ENCODE measurements around the gene RAB1B. TPM values are rescaled to one million over a fixed set of nuclear protein-coding genes. Genes with fewer than 3 reads are reported as not detected.
"Not testable (repeated sequence)": the region's sequence is repeated elsewhere in the genome, so short reads cannot be mapped to it uniquely, and the experiment has no call there.

RAB1B gene
- total RNA-seq, 1 donor from 2014 or later: 115 TPM

DNA sequence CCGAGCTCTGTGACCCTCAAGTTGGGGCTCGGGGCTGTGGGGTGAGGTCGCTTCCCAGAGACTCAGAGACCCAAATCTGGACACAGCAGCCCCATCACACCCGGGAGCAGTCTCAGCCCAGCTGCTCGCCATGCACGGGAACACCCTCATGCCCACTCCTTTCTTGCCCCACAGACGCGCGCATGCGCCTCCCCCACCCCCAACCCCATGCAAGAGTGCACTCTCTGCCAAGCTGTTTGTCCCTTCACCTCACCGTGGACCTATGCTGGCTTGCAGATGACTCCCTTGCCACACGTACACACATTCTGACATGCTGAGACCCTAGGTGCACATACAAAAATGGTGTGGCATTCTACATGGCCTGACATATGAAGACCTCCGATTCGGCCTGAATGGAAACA lies 48.9 kb downstream of the RAB1B start:
- TF ChIP-seq, protein P1, sequence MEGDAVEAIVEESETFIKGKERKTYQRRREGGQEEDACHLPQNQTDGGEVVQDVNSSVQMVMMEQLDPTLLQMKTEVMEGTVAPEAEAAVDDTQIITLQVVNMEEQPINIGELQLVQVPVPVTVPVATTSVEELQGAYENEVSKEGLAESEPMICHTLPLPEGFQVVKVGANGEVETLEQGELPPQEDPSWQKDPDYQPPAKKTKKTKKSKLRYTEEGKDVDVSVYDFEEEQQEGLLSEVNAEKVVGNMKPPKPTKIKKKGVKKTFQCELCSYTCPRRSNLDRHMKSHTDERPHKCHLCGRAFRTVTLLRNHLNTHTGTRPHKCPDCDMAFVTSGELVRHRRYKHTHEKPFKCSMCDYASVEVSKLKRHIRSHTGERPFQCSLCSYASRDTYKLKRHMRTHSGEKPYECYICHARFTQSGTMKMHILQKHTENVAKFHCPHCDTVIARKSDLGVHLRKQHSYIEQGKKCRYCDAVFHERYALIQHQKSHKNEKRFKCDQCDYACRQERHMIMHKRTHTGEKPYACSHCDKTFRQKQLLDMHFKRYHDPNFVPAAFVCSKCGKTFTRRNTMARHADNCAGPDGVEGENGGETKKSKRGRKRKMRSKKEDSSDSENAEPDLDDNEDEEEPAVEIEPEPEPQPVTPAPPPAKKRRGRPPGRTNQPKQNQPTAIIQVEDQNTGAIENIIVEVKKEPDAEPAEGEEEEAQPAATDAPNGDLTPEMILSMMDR (IDR thresholded peaks at IDR 0.05): no peak
- Mint-ChIP-seq H3K27me3 (no peaks in the 10 kb centered on the region), H3K27ac (peak overlapping the region; percentile 90), H3K4me1 (peaks cover 48% of the 10 kb centered on the region), H3K9me3 (no peaks in the 10 kb centered on the region), H3K36me3 (ENCODE audit: low read depth) (no peaks in the 10 kb centered on the region), H3K4me3 (peak overlapping the region; percentile 74)
- ChIA-PET CTCF (no interaction called here), POLR2A (interaction anchor here (0.6 to 2.3 kb wide), 12 partner anchors 18 to 458 kb away, joined by 3 to 9 read pairs (median 4); partner anchors contain the start of genes RIN1, SF3B2 and YIF1A)
- ATAC-seq (ENCODE audit: low read depth) (peak; percentile 3), DNase-seq (peak; percentile 47)
- intact Hi-C loops (cut with micrococcal nuclease): no loop called here

DNA sequence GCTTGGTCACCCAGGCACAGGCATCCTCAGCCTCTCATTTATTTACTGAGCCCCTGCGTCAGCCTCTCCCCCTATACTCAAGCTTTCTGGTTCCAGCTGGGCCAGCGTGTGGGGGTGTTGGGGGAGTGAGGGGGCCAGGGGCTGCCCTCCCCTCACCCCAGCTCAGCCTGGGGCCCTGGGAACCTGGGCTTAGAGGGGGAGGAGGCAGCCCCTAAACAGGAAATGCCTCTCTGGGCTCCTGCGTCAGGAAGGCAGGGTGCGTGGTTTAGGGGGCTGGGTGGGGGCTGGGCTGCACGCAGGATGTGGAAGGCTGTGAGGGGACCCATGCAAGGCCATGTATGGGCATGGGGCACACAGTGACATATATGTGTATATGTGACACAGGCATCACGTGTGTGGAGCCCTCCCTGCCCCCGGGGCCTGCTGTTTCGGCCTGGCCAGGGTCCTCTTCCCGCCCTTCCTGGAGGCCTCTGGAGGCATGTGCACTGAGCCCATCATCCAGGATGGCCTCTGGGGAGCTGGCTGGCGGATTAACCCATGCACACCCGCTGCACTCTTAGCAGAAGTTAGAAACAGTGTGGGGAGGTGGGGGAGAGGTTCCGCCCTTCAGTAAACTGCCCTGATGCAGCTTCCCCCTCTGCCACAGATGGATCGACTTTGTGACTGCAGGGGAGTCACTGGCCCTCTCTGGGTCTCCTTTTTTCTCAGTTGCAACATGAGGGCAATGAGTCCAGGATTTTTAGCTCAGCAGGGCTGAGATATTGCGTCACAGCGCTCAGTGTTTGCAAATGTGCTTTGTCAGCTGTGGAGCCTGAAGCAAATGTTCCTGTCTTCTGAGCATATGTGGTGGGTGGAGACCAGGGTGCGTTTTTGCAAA lies 49.5 kb downstream of the RAB1B start:
- TF ChIP-seq, protein P1 (IDR thresholded peaks at IDR 0.05): no peak
- POLR2A ChIA-PET: interaction anchor here (0.6 to 2.3 kb wide), 13 partner anchors 9 to 1780 kb away, joined by 3 to 9 read pairs (median 5); partner anchors contain the start of genes RIN1, SF3B2 and YIF1A
- peak overlapping the region; percentile 90 for H3K27ac Mint-ChIP-seq
- intact Hi-C loops (cut with micrococcal nuclease): no loop called here
- DNase-seq (no peak), ATAC-seq (ENCODE audit: low read depth) (peak; percentile 62)
- no peaks in the 10 kb centered on the region for H3K9me3 Mint-ChIP-seq
- CTCF ChIA-PET: no interaction called here
- H3K4me1 Mint-ChIP-seq: peaks cover 45% of the 10 kb centered on the region
- H3K4me3 Mint-ChIP-seq: peak overlapping the region; percentile 74
- H3K36me3 Mint-ChIP-seq (ENCODE audit: low read depth): no peaks in the 10 kb centered on the region
- no peaks in the 10 kb centered on the region for H3K27me3 Mint-ChIP-seq

DNA sequence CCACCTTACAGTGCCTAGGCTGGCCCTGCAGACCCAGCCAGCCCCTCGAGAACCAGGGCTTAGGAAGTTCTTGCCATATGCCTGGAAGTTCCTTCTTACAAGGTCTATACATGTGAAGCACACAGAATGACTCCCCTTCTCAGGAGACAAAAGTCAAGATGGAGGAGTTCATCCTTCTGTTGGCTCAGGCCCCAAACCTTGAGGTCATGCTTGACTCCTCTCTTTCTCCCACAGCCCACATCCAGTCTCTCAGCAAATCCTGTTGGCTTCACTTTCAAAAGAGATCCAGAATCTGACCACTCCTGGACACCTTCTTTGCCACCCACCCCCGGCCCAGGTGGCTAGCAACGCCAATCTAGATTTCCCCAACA lies 50.1 kb downstream of the RAB1B start:
- Mint-ChIP-seq H3K4me3 (no peak overlapping the region), H3K9me3 (no peaks in the 10 kb centered on the region), H3K36me3 (ENCODE audit: low read depth) (no peaks in the 10 kb centered on the region), H3K27me3 (no peaks in the 10 kb centered on the region), H3K4me1 (peaks cover 42% of the 10 kb centered on the region), H3K27ac (peak overlapping the region; percentile 90)
- POLR2A ChIA-PET: interaction anchor here (0.6 to 2.3 kb wide), 8 partner anchors 8 to 1779 kb away, joined by 3 to 9 read pairs (median 6); partner anchors contain the start of genes RIN1 and YIF1A
- no peak for ATAC-seq (ENCODE audit: low read depth)
- no peak for DNase-seq
- TF ChIP-seq, protein P1 (IDR thresholded peaks at IDR 0.05): no peak
- intact Hi-C loops (cut with micrococcal nuclease): no loop called here
- CTCF ChIA-PET: no interaction called here

DNA sequence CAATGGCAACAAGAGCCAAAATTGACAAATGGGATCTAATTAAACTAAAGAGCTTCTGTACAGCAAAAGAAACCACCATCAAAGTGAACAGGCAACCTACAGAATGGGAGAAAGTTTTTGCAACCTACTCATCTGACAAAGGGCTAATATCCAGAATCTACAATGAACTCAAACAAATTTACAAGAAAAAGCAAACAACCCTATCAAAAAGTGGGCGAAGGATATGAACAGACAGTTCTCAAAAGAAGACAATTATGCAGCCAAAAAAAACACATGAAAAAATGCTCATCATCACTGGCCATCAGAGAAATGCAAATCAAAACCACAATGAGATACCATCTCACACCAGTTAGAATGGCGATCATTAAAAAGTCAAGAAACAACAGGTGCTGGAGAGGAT lies 51.9 kb downstream of the RAB1B start:
- DNase-seq; H3K36me3 Mint-ChIP-seq (ENCODE audit: low read depth); H3K9me3 Mint-ChIP-seq; CTCF ChIA-PET; intact Hi-C loops (cut with micrococcal nuclease); ATAC-seq (ENCODE audit: low read depth); H3K4me3 Mint-ChIP-seq; H3K27ac Mint-ChIP-seq; H3K27me3 Mint-ChIP-seq; POLR2A ChIA-PET: not testable (repeated sequence)
- H3K4me1 Mint-ChIP-seq: peaks cover 33% of the 10 kb centered on the region

DNA sequence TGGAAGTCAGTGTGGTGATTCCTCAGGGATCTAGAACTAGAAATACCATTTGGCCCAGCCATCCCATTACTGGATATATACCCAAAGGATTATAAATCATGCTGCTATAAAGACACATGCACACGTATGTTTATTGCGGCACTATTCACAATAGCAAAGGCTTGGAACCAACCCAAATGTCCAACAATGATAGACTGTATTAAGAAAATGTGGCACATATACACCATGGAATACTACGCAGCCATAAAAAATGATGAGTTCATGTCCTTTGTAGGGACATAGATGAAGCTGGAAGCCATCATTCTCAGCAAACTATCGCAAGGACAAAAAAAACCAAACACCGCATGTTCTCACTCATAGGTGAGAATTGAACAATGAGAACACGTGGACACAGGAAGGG lies 52.3 kb downstream of the RAB1B start:
- H3K36me3 Mint-ChIP-seq (ENCODE audit: low read depth); ATAC-seq (ENCODE audit: low read depth); H3K9me3 Mint-ChIP-seq; H3K27ac Mint-ChIP-seq; intact Hi-C loops (cut with micrococcal nuclease); H3K27me3 Mint-ChIP-seq; CTCF ChIA-PET; POLR2A ChIA-PET; DNase-seq; H3K4me3 Mint-ChIP-seq: not testable (repeated sequence)
- H3K4me1 Mint-ChIP-seq: peaks cover 30% of the 10 kb centered on the region

DNA sequence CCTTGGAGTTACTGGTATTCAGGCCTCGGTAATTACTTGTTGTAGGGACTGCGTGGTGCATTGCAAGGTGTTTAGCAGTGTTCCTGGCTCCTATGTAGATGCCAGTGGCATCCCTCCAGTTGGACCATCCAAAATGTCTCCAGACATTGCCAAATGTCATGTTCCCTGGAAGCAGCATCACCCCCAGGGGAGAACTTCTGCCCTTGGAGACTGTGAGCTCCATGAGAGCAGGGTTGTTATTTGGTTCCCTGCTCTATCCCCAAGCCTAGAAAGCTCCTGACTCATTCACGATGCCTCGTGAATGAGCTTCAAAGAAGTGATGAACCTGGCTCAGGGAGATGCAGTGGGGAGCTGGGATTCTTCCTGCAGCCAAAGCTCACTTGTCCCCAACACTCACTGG lies 53.2 kb downstream of the RAB1B start:
- DNase-seq (no peak), ATAC-seq (ENCODE audit: low read depth) (no peak)
- ChIA-PET POLR2A (no interaction called here), CTCF (interaction anchor here (1.3 kb wide), 1 partner anchor 10 kb away, joined by 3 read pairs; no protein-coding TSS in a partner anchor)
- Mint-ChIP-seq H3K4me3 (no peak overlapping the region), H3K27me3 (no peaks in the 10 kb centered on the region), H3K4me1 (peaks cover 32% of the 10 kb centered on the region), H3K9me3 (no peaks in the 10 kb centered on the region), H3K36me3 (ENCODE audit: low read depth) (no peaks in the 10 kb centered on the region), H3K27ac (no peak overlapping the region)
- intact Hi-C loops (cut with micrococcal nuclease): no loop called here
- TF ChIP-seq, protein P1 (IDR thresholded peaks at IDR 0.05): no peak

Data from activated B cell treated with CpG ODN at 0.5 μM for 24 hours (primary cell).